HG03097 (cell line): ENCODE data around the gene YPEL2.

Experiments used
- ATAC-seq: cut with Tn5 transposase; IDR thresholded peaks from one replicate; pipeline ENCODE4 v1.9.1; 2021; ENCODE audit not compliant: unreplicated experiment, low FRiP score

The YPEL2 gene

GRCh38 chr17:59426031-59426430, 94.6 kb downstream of the YPEL2 start:
- ATAC-seq, result no peak

GRCh38 chr17:59427425-59427921, 96.0 kb downstream of the YPEL2 start:
- ATAC-seq, result no peak

GRCh38 chr17:59427996-59428395, 96.5 kb downstream of the YPEL2 start:
- no peak for ATAC-seq

- ATAC-seq, result no peak
These were observed 97.5 kb downstream of the YPEL2 start for GRCh38 chr17:59428916-59429485.

- no peak for ATAC-seq
These were observed 100.1 kb downstream of the YPEL2 start for GRCh38 chr17:59431601-59432000.

GRCh38 chr17:59432657-59433056, 101.2 kb downstream of the YPEL2 start:
- ATAC-seq, result no peak

- no peak for ATAC-seq
These were observed 102.1 kb downstream of the YPEL2 start for GRCh38 chr17:59433586-59433985.

- no peak for ATAC-seq
These were observed 103.0 kb downstream of the YPEL2 start for GRCh38 chr17:59434429-59434828.

GRCh38 chr17:59435238-59435637, 103.8 kb downstream of the YPEL2 start:
- ATAC-seq, result no peak

- ATAC-seq, result no peak
These were observed 105.4 kb downstream of the YPEL2 start for GRCh38 chr17:59436900-59437299.

- ATAC-seq, result no peak
These were observed 106.4 kb downstream of the YPEL2 start for GRCh38 chr17:59437791-59438281.

- no peak for ATAC-seq
These were observed 107.8 kb downstream of the YPEL2 start for GRCh38 chr17:59439262-59439661.

GRCh38 chr17:59439741-59440211, 108.3 kb downstream of the YPEL2 start:
- no peak for ATAC-seq

GRCh38 chr17:59440757-59441463, 109.5 kb downstream of the YPEL2 start:
- ATAC-seq, result peak; percentile 59

- no peak for ATAC-seq
These were observed 110.1 kb downstream of the YPEL2 start for GRCh38 chr17:59441464-59442096.

- no peak for ATAC-seq
These were observed 111.7 kb downstream of the YPEL2 start for GRCh38 chr17:59443106-59443505.
